K562 (cell line): ENCODE results near the gene ST7. TPM values are rescaled to one million over a fixed set of nuclear protein-coding genes. Genes with fewer than 3 reads are reported as not detected.

Source experiments
- DPF2 ChIP-seq: fragments of 450-650 bp; IDR thresholded peaks from 2 replicates; pipeline ENCODE4 v1.6.1; 2016
- EWSR1 ChIP-seq: fragments of 450-650 bp; IDR thresholded peaks from 2 replicates; pipeline ENCODE4 v1.6.1; 2018; ENCODE audit warnings: borderline replicate concordance, mild to moderate bottlenecking, low read depth, moderate library complexity; ENCODE audit not compliant: partially characterized antibody
- GTF2F1 ChIP-seq: IDR thresholded peaks from 2 replicates; pipeline ENCODE4 v1.6.1; 2011; ENCODE audit warnings: low read depth, low read length, improper control_type of control experiment
- HEY1 ChIP-seq: fragments of 250-450 bp; sonication (Bioruptor Pico); IDR thresholded peaks from 2 replicates; pipeline ENCODE4 v1.5.0; 2020; ENCODE audit warnings: mild to moderate bottlenecking, moderate library complexity, borderline replicate concordance
- JUN ChIP-seq, 2 experiments: sonication (generic) in 1 of 2; formaldehyde crosslinking in 1 of 2; IDR thresholded peaks; 2 replicates each; pipeline versions ENCODE4 v1.6.1 to v1.8.0; 2012 to 2022; ENCODE audit warnings: borderline replicate concordance in 2 of 2, mild to moderate bottlenecking in 2 of 2, improper control_type of control experiment in 1 of 2, low read depth in 1 of 2, low read length in 1 of 2, missing genetic modification reagents in 1 of 2
- KLF13 ChIP-seq: fragments of 450-650 bp; IDR thresholded peaks from 2 replicates; pipeline ENCODE4 v1.6.1; 2016; ENCODE audit warnings: missing genetic modification characterization, low read depth, mild to moderate bottlenecking, missing compliant biosample characterization, moderate library complexity, borderline replicate concordance
- LCOR ChIP-seq: sonication (generic); formaldehyde crosslinking; IDR thresholded peaks from 2 replicates; pipeline ENCODE4 v1.8.0; 2022; ENCODE audit warnings: mild to moderate bottlenecking, missing genetic modification reagents
- POLR3A ChIP-seq: IDR thresholded peaks from 2 replicates; pipeline ENCODE4 v1.6.1; 2011; ENCODE audit warnings: borderline replicate concordance, mild to moderate bottlenecking, moderate library complexity; ENCODE audit not compliant: insufficient read length, insufficient read depth; ENCODE audit errors: extremely low read depth
- PRPF4 ChIP-seq: fragments of 200-400 bp; formaldehyde crosslinking; IDR thresholded peaks from one replicate; pipeline ENCODE4 v1.6.1; 2017; ENCODE audit warnings: low read length, low read depth, mild to moderate bottlenecking; ENCODE audit not compliant: insufficient read depth, poor library complexity, severe bottlenecking
- RAD51 ChIP-seq: fragments of 450-650 bp; IDR thresholded peaks from 2 replicates; pipeline ENCODE4 v1.7.1; 2016; ENCODE audit warnings: low read depth, mild to moderate bottlenecking, borderline replicate concordance
- RBM34 ChIP-seq: fragments of 200-400 bp; formaldehyde crosslinking; IDR thresholded peaks from 2 replicates; pipeline ENCODE4 v1.6.1; 2018; ENCODE audit warnings: low read length, borderline replicate concordance; ENCODE audit not compliant: insufficient read depth
- RFX7 ChIP-seq: fragments of 250-450 bp; sonication (Bioruptor Pico); IDR thresholded peaks from 2 replicates; pipeline ENCODE4 v1.5.1; 2021; ENCODE audit warnings: mild to moderate bottlenecking
- SRF ChIP-seq, 2 experiments: fragments of 250-450, 450-650 bp in 1 of 2; sonication (Bioruptor Pico) in 1 of 2; sonication (generic) in 1 of 2; formaldehyde crosslinking; IDR thresholded peaks; 2 replicates each; pipeline versions ENCODE4 v1.5.0 to v1.5.1; 2020 to 2022; ENCODE audit warnings: mild to moderate bottlenecking in 1 of 2, missing genetic modification reagents in 1 of 2
- U2AF2 ChIP-seq: fragments of 200-400 bp; formaldehyde crosslinking; optimal IDR thresholded peaks from 2 replicates; pipeline ENCODE3; 2017; ENCODE audit warnings: low read depth, mild to moderate bottlenecking, low read length
- YY1 ChIP-seq, 3 experiments: IDR thresholded peaks; 2 replicates each; pipeline ENCODE4 v1.6.1; 2011; ENCODE audit warnings: low read length in 2 of 3, mild to moderate bottlenecking in 2 of 3, moderate library complexity in 2 of 3, borderline replicate concordance in 1 of 3, control low read depth in 1 of 3, low read depth in 1 of 3; ENCODE audit not compliant: insufficient read depth in 3 of 3, insufficient replicate concordance in 2 of 3, control insufficient read depth in 1 of 3, insufficient read length in 1 of 3; ENCODE audit errors: extremely low read depth in 1 of 3
- ZNF239 ChIP-seq: fragments of 250-450 bp; sonication (Bioruptor Pico); IDR thresholded peaks from 2 replicates; pipeline ENCODE4 v1.4.0; 2020; ENCODE audit warnings: mild to moderate bottlenecking
- ZNF354B ChIP-seq: fragments of 250-450 bp; sonication (Bioruptor Pico); IDR thresholded peaks from 2 replicates; pipeline ENCODE4 v1.4.0; 2020
- polyA plus RNA-seq, 8 experiments: library from polyadenylated mRNA; depleted of rRNA in 4 of 8; stranded (reverse) in 5 of 8; unstranded in 3 of 8; fragments of >200 nt; fragmentation: Nextera tagmentation in 2 of 8; fragmentation: Illumina TruSeq in 1 of 8; extraction: Ambion mirVana in 2 of 8; extraction: Trizol in 1 of 8; gene quantifications; 2 replicates each; pipeline versions ENCODE4 v1.2.1 to v1.2.3, GENCODE V29; 2011 to 2014; ENCODE audit warnings: inconsistent platforms in 1 of 8, missing spikeins in 1 of 8
- total RNA-seq, 7 experiments: library from RNA; depleted of rRNA in 6 of 7; stranded (reverse); fragments of >200 nt in 6 of 7; fragmentation: Illumina TruSeq in 2 of 7; extraction: Trizol in 2 of 7; gene quantifications; 2 replicates each; pipeline versions ENCODE4 v1.2.1 to v1.2.3, GENCODE V29; 2011 to 2021; ENCODE audit warnings: low replicate concordance in 1 of 7
- TF ChIP-seq, protein P1 (sequence below): fragments of 250-450 bp; sonication (Bioruptor Pico); IDR thresholded peaks from 2 replicates; pipeline ENCODE4 v1.4.0; 2020; ENCODE audit warnings: mild to moderate bottlenecking, moderate library complexity
- TF ChIP-seq, protein P2 (sequence below): fragments of 250-450 bp; sonication (Bioruptor Pico); IDR thresholded peaks from 2 replicates; pipeline ENCODE4 v1.8.0; 2021; ENCODE audit warnings: moderate library complexity, mild to moderate bottlenecking, inconsistent platforms
- TF ChIP-seq, protein P3 (sequence below): fragments of 250-450 bp; sonication (Bioruptor Pico); IDR thresholded peaks from 2 replicates; pipeline ENCODE4 v1.9.0; 2021; ENCODE audit warnings: mild to moderate bottlenecking
- TF ChIP-seq, protein P4 (sequence below), 3 experiments: fragments of 200-800 bp in 1 of 3; sonication (Bioruptor generic) in 1 of 3; sonication (generic) in 1 of 3; formaldehyde crosslinking in 1 of 3; IDR thresholded peaks; 2 replicates each; pipeline versions ENCODE4 v1.6.1 to v1.8.0; 2016 to 2022; ENCODE audit warnings: mild to moderate bottlenecking in 2 of 3, missing compliant biosample characterization in 2 of 3, missing genetic modification characterization in 2 of 3, missing genetic modification reagents in 1 of 3

Gene ST7
- total and polyA plus RNA-seq, 9 of the 15 experiments (the other 6 are each of a cell fraction or from before 2014, with no cell fraction given), result 23.9 to 56.3 (median 36.9) TPM

DNA sequence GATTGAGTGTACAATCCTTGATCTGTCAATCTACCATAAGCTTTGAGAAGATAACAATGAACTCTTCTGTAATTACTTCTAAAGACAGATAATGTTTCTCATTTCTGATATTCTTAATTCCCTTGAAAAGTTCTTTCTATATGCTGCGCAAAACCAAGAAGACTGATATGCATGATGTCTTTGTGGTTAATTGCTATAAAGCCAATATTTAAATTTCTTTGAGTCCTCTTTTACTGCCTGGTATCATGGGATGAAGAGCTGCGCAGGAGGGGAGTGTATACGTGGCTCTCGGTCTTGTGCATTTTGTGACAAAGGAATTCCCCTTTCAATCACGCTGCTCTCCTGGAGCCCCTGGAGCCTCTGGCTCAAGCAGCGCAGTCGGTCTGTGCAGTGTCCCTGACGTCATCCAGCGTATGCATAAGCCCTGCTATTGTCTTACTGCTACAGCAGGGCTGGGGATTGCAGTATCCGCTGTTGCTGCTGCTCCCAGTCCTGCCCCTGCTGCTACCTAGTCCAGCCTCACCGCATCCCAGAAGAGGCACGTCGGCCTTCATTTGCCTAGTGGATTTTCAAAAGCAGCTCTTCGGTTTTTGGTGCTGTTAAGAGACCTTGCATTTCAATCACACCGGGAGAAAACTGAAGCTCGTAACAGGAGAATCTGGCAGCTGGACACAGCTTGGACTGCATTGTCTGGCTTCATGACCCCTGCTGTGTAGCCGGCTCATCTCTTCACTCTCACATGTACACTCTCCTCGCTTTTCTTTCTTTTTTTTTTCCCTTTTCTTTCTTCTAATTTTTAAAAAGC is 66.7 kb downstream of the ST7 start (continued):
- TF ChIP-seq, protein P1, sequence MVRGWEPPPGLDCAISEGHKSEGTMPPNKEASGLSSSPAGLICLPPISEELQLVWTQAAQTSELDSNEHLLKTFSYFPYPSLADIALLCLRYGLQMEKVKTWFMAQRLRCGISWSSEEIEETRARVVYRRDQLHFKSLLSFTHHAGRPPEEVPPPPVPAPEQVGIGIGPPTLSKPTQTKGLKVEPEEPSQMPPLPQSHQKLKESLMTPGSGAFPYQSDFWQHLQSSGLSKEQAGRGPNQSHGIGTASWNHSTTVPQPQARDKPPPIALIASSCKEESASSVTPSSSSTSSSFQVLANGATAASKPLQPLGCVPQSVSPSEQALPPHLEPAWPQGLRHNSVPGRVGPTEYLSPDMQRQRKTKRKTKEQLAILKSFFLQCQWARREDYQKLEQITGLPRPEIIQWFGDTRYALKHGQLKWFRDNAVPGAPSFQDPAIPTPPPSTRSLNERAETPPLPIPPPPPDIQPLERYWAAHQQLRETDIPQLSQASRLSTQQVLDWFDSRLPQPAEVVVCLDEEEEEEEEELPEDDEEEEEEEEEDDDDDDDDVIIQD (CRISPR knock-in tag), result no peak
- TF ChIP-seq GTF2F1, result no peak
- TF ChIP-seq PRPF4, result no peak
- TF ChIP-seq HEY1 (CRISPR knock-in tag), result no peak
- no peak for TF ChIP-seq RFX7
- TF ChIP-seq ZNF354B, result no peak
- no peak for TF ChIP-seq EWSR1
- no peak for TF ChIP-seq YY1 (IDR thresholded peaks at IDR 0.05; ENCODE audit: borderline replicate concordance in 1 of 3, control insufficient read depth in 1 of 3, extremely low read depth in 1 of 3, insufficient read depth in 3 of 3, insufficient read length in 1 of 3, insufficient replicate concordance in 2 of 3, low read depth in 1 of 3, low read length in 2 of 3)
- TF ChIP-seq LCOR (CRISPR knock-in tag), result no peak
- TF ChIP-seq, protein P2, sequence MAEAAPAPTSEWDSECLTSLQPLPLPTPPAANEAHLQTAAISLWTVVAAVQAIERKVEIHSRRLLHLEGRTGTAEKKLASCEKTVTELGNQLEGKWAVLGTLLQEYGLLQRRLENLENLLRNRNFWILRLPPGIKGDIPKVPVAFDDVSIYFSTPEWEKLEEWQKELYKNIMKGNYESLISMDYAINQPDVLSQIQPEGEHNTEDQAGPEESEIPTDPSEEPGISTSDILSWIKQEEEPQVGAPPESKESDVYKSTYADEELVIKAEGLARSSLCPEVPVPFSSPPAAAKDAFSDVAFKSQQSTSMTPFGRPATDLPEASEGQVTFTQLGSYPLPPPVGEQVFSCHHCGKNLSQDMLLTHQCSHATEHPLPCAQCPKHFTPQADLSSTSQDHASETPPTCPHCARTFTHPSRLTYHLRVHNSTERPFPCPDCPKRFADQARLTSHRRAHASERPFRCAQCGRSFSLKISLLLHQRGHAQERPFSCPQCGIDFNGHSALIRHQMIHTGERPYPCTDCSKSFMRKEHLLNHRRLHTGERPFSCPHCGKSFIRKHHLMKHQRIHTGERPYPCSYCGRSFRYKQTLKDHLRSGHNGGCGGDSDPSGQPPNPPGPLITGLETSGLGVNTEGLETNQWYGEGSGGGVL (CRISPR knock-in tag), result no peak
- TF ChIP-seq RBM34, result no peak
- no peak for TF ChIP-seq ZNF239 (CRISPR knock-in tag)
- no peak for TF ChIP-seq U2AF2
- TF ChIP-seq RAD51, result no peak
- TF ChIP-seq POLR3A, result no peak
- TF ChIP-seq, protein P3, sequence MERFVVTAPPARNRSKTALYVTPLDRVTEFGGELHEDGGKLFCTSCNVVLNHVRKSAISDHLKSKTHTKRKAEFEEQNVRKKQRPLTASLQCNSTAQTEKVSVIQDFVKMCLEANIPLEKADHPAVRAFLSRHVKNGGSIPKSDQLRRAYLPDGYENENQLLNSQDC (CRISPR knock-in tag), result no peak
- no peak for TF ChIP-seq SRF (CRISPR knock-in tag; IDR thresholded peaks at IDR 0.05)
- 0 out of 2 replicates have a peak, but pooled peaks have one; percentile 25 for TF ChIP-seq DPF2
- TF ChIP-seq, protein P4, sequence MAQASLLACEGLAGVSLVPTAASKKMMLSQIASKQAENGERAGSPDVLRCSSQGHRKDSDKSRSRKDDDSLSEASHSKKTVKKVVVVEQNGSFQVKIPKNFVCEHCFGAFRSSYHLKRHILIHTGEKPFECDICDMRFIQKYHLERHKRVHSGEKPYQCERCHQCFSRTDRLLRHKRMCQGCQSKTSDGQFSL (CRISPR knock-in tag; IDR thresholded peaks at IDR 0.05), result no peak
- TF ChIP-seq, protein P4 (tag; IDR thresholded peaks at IDR 0.05), result no peak
- peak; percentile 76 for TF ChIP-seq JUN (IDR thresholded peaks at IDR 0.05; ENCODE audit: borderline replicate concordance, low read depth, low read length)
- no peak for TF ChIP-seq JUN (CRISPR knock-in tag; IDR thresholded peaks at IDR 0.05; ENCODE audit: borderline replicate concordance)
- TF ChIP-seq KLF13 (tag), result no peak
